Activated naive CD8-positive, alpha-beta T cell treated with anti-CD3 and anti-CD28 coated beads for 36 hours (primary cell): Measurements from ENCODE around the gene RPSA. TPM values are rescaled to one million over a fixed set of nuclear protein-coding genes. Genes with fewer than 3 reads are reported as not detected.
A peak's percentile ranks its signal among the peaks of the same experiment; 100 is the strongest.

Experiments
- DNase-seq: peaks from one replicate; pipeline ENCODE4 v3.0.0; 2021
- H3K27ac Mint-ChIP-seq: one replicate; pipeline ENCODE4 v1.8.0; 2022; ENCODE audit warnings: mild to moderate bottlenecking, moderate library complexity, mixed read lengths
- H3K27me3 Mint-ChIP-seq: one replicate; pipeline ENCODE4 v1.8.0; 2022; ENCODE audit warnings: mild to moderate bottlenecking, mixed read lengths
- H3K36me3 Mint-ChIP-seq: one replicate; pipeline ENCODE4 v1.8.0; 2021; ENCODE audit warnings: mild to moderate bottlenecking, mixed read lengths
- H3K4me1 Mint-ChIP-seq: one replicate; pipeline ENCODE4 v1.8.0; 2021; ENCODE audit warnings: mixed read lengths
- H3K4me3 Mint-ChIP-seq: one replicate; pipeline ENCODE4 v1.8.0; 2022; ENCODE audit warnings: mild to moderate bottlenecking, moderate library complexity, mixed read lengths
- H3K9me3 Mint-ChIP-seq: one replicate; pipeline ENCODE4 v1.8.0; 2022; ENCODE audit warnings: mixed read lengths
- total RNA-seq, 2 experiments: library from RNA; stranded (reverse); gene quantifications; one replicate each; pipeline ENCODE4 v1.2.3, GENCODE V29; 2021

RPSA gene
- total RNA-seq, 2 experiments from 2014 or later = 2,531 to 2,622 TPM

GRCh38 chr3:39383881-39384664, 22.4 kb upstream of the RPSA start:
- no peaks in the 10 kb centered on the region for H3K9me3 Mint-ChIP-seq
- H3K27me3 Mint-ChIP-seq = no peaks in the 10 kb centered on the region
- H3K4me1 Mint-ChIP-seq = peaks cover 46% of the 10 kb centered on the region
- H3K4me3 Mint-ChIP-seq = peak overlapping the region; percentile 94
- H3K27ac Mint-ChIP-seq = peak overlapping the region; percentile 98
- peak; percentile 98 for DNase-seq
- H3K36me3 Mint-ChIP-seq = peaks cover 19% of the 10 kb centered on the region

- no peaks in the 10 kb centered on the region for H3K27me3 Mint-ChIP-seq
- peaks cover 50% of the 10 kb centered on the region for H3K4me1 Mint-ChIP-seq
- no peak for DNase-seq
- H3K36me3 Mint-ChIP-seq = peaks cover 24% of the 10 kb centered on the region
- peak overlapping the region; percentile 94 for H3K4me3 Mint-ChIP-seq
- no peaks in the 10 kb centered on the region for H3K9me3 Mint-ChIP-seq
- H3K27ac Mint-ChIP-seq = peak overlapping the region; percentile 49
These were observed 21.9 kb upstream of the RPSA start for GRCh38 chr3:39384665-39385000.

- Mint-ChIP-seq H3K4me3 (peak overlapping the region; percentile 94), H3K27me3 (no peaks in the 10 kb centered on the region), H3K9me3 (no peaks in the 10 kb centered on the region), H3K36me3 (peaks cover 28% of the 10 kb centered on the region), H3K27ac (peak overlapping the region; percentile 65), H3K4me1 (peaks cover 51% of the 10 kb centered on the region)
- DNase-seq = no peak
These were observed 20.9 kb upstream of the RPSA start for GRCh38 chr3:39385456-39386090.

GRCh38 chr3:39386318-39386717, 20.2 kb upstream of the RPSA start:
- no peaks in the 10 kb centered on the region for H3K27me3 Mint-ChIP-seq
- DNase-seq = no peak
- peaks cover 51% of the 10 kb centered on the region for H3K4me1 Mint-ChIP-seq
- H3K27ac Mint-ChIP-seq = peak overlapping the region; percentile 6
- no peak overlapping the region for H3K4me3 Mint-ChIP-seq
- no peaks in the 10 kb centered on the region for H3K9me3 Mint-ChIP-seq
- peaks cover 31% of the 10 kb centered on the region for H3K36me3 Mint-ChIP-seq

- no peak for DNase-seq
- peaks cover 49% of the 10 kb centered on the region for H3K4me1 Mint-ChIP-seq
- peaks cover 34% of the 10 kb centered on the region for H3K36me3 Mint-ChIP-seq
- peak overlapping the region; percentile 69 for H3K27ac Mint-ChIP-seq
- no peaks in the 10 kb centered on the region for H3K9me3 Mint-ChIP-seq
- peak overlapping the region; percentile 18 for H3K4me3 Mint-ChIP-seq
- no peaks in the 10 kb centered on the region for H3K27me3 Mint-ChIP-seq
These were observed 19.0 kb upstream of the RPSA start for GRCh38 chr3:39387411-39387975.

- H3K9me3 Mint-ChIP-seq = no peaks in the 10 kb centered on the region
- no peak for DNase-seq
- H3K4me1 Mint-ChIP-seq = peaks cover 47% of the 10 kb centered on the region
- H3K36me3 Mint-ChIP-seq = peaks cover 34% of the 10 kb centered on the region
- H3K27ac Mint-ChIP-seq = peak overlapping the region; percentile 69
- no peak overlapping the region for H3K4me3 Mint-ChIP-seq
- no peaks in the 10 kb centered on the region for H3K27me3 Mint-ChIP-seq
These were observed 18.4 kb upstream of the RPSA start for GRCh38 chr3:39388153-39388552.

GRCh38 chr3:39388741-39389248, 17.7 kb upstream of the RPSA start:
- Mint-ChIP-seq H3K4me1 (peaks cover 47% of the 10 kb centered on the region), H3K27ac (peak overlapping the region; percentile 81), H3K36me3 (peaks cover 34% of the 10 kb centered on the region), H3K4me3 (peak overlapping the region; percentile 6), H3K9me3 (no peaks in the 10 kb centered on the region), H3K27me3 (no peaks in the 10 kb centered on the region)
- no peak for DNase-seq

GRCh38 chr3:39390181-39390580, 16.3 kb upstream of the RPSA start:
- H3K4me1 Mint-ChIP-seq = peaks cover 39% of the 10 kb centered on the region
- H3K36me3 Mint-ChIP-seq = peaks cover 38% of the 10 kb centered on the region
- no peaks in the 10 kb centered on the region for H3K27me3 Mint-ChIP-seq
- H3K27ac Mint-ChIP-seq = no peak overlapping the region
- DNase-seq = no peak
- no peaks in the 10 kb centered on the region for H3K9me3 Mint-ChIP-seq
- no peak overlapping the region for H3K4me3 Mint-ChIP-seq

GRCh38 chr3:39396690-39397089, 9.8 kb upstream of the RPSA start:
- H3K4me3 Mint-ChIP-seq = no peak overlapping the region
- no peak overlapping the region for H3K27ac Mint-ChIP-seq
- DNase-seq = no peak
- H3K4me1 Mint-ChIP-seq = peaks cover 3% of the 10 kb centered on the region
- H3K36me3 Mint-ChIP-seq = peaks cover 36% of the 10 kb centered on the region
- no peaks in the 10 kb centered on the region for H3K9me3 Mint-ChIP-seq
- H3K27me3 Mint-ChIP-seq = no peaks in the 10 kb centered on the region

GRCh38 chr3:39398700-39399099, 7.8 kb upstream of the RPSA start:
- Mint-ChIP-seq H3K27me3 (no peaks in the 10 kb centered on the region), H3K27ac (no peak overlapping the region), H3K36me3 (peaks cover 34% of the 10 kb centered on the region)

GRCh38 chr3:39401983-39402382, 4.5 kb upstream of the RPSA start:
- Mint-ChIP-seq H3K4me3 (no peak overlapping the region), H3K4me1 (peaks cover 14% of the 10 kb centered on the region), H3K36me3 (peaks cover 30% of the 10 kb centered on the region), H3K27me3 (peaks cover 4% of the 10 kb centered on the region), H3K27ac (peak overlapping the region; percentile 55), H3K9me3 (peaks cover 2% of the 10 kb centered on the region)
- DNase-seq = no peak

More at GRCh38 chr3:39398700-39399099, 7.8 kb upstream of the RPSA start:
- no peak overlapping the region for H3K4me3 Mint-ChIP-seq
- DNase-seq = no peak
- no peaks in the 10 kb centered on the region for H3K9me3 Mint-ChIP-seq
- H3K4me1 Mint-ChIP-seq = peaks cover 5% of the 10 kb centered on the region

- Mint-ChIP-seq H3K4me3 (peak overlapping the region; percentile 98), H3K36me3 (peaks cover 43% of the 10 kb centered on the region), H3K27me3 (peaks cover 12% of the 10 kb centered on the region), H3K4me1 (peaks cover 29% of the 10 kb centered on the region), H3K9me3 (peaks cover 4% of the 10 kb centered on the region), H3K27ac (peak overlapping the region; percentile 100)
- DNase-seq = no peak
These were observed 1.4 kb upstream of the RPSA start for GRCh38 chr3:39404943-39405686.

- peaks cover 33% of the 10 kb centered on the region for H3K4me1 Mint-ChIP-seq
- H3K27ac Mint-ChIP-seq = peak overlapping the region; percentile 100
- peaks cover 12% of the 10 kb centered on the region for H3K27me3 Mint-ChIP-seq
- H3K36me3 Mint-ChIP-seq = peaks cover 45% of the 10 kb centered on the region
- DNase-seq = no peak
- H3K4me3 Mint-ChIP-seq = peak overlapping the region; percentile 98
- H3K9me3 Mint-ChIP-seq = peaks cover 4% of the 10 kb centered on the region
These were observed 693 bp upstream of the RPSA start for GRCh38 chr3:39405687-39406367.

GRCh38 chr3:39407259-39407629, 724 bp downstream of the RPSA start:
- H3K27me3 Mint-ChIP-seq = peaks cover 12% of the 10 kb centered on the region
- no peak for DNase-seq
- H3K36me3 Mint-ChIP-seq = peaks cover 56% of the 10 kb centered on the region
- peak overlapping the region; percentile 100 for H3K27ac Mint-ChIP-seq
- H3K9me3 Mint-ChIP-seq = peaks cover 4% of the 10 kb centered on the region
- peaks cover 36% of the 10 kb centered on the region for H3K4me1 Mint-ChIP-seq
- peak overlapping the region; percentile 98 for H3K4me3 Mint-ChIP-seq
